EL (cell line): ENCODE results near the gene C1orf146.
"Not testable (repeated sequence)": the region's sequence is repeated elsewhere in the genome, so short reads cannot be mapped to it uniquely, and the experiment has no call there.

Experiments used
- DNase-seq: peaks from one replicate; pipeline ENCODE4 v3.0.0-alpha.2; 2016

The C1orf146 gene

GRCh38 chr1:92217721-92218120 is at the start of gene C1orf146:
C1orf146 (plus strand) TSS chr1:92217915; CDS start chr1:92231421, 13,506 bp downstream.
- DNase-seq, result no peak

DNA sequence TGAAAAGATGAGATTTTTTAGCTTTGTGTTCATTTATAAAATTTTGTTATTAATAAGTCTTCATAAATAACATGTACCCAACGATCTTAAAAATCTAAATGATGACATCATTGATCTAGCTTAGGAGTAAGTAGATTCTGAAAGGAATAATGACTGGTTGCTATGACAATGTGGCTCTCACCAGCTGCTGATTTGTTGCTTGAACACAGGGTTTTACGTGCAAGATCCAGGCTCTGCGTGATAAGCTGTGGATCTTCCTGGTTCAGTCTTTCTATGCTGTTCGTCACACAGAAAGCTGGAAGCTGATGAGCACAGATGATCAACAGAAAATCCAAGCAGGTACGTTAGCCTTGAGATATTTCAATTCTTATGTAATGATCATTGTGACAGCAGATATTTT is 49.1 kb upstream of the C1orf146 start:
- DNase-seq, result no peak

GRCh38 chr1:92169214-92170005 is 48.3 kb upstream of the C1orf146 start:
- no peak for DNase-seq

GRCh38 chr1:92184632-92185031 is 33.1 kb upstream of the C1orf146 start:
- DNase-seq, result peak; percentile 74

DNA sequence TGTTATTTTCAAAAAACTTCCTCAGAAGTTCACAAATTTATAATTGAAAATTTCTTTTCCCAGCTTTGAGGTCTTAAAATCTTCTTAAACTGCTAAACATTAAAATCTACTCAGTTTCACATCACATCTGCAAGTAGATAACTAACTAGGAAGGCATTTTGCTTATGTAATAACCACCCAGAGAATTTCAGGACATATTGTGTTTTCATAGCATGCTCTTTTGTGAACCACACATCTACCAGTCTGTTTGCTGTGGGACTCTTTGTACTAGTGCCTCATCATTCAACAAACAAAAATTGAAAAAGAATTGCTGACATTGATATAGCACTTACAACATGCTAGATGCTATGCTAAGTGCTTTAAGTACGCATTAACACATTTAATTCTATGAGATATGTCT is 31.6 kb upstream of the C1orf146 start:
- DNase-seq, result peak; percentile 15

DNA sequence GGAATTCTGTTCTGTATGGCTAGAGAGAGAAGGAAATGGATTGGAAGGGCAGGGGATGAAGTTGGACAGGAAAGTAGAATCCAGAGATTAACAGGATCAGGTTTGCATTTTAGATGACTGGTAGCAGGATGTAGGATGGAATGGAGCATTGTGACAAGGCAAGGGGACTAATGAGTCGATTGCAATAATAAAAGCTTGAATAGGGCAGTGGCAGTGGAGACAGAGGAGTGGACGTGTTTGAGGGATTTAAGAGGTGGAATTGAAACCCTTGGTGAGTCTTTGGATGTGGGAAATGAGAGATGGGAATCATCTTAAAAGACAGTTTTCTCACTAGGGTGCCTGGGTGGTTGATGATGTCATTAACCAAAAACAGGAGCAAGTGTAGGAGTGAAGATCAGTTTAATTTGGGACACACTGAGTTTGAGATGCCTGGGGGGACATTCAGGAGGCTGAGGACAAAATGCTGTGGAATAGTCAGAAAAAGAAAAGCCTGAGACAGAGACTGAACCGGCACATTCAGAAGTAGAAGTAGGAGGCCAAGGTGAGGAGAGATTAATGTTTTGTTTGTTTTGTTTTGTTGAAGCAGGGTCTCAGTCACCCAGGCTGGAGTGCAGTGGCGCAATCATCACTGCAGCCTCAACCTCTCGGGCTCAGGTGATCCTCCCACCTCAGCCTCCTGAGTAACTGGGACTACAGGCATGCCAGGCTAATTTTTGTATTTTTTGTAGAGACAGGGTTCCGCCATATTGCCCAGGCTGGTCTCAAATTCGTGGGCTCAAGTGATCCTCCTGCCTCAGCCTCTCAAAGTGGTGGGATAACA is 29.1 kb upstream of the C1orf146 start:
- no peak for DNase-seq

- no peak for DNase-seq
Measured at GRCh38 chr1:92191726-92192125, 26.0 kb upstream of the C1orf146 start.

GRCh38 chr1:92192246-92192645 is 25.5 kb upstream of the C1orf146 start:
- DNase-seq, result no peak

DNA sequence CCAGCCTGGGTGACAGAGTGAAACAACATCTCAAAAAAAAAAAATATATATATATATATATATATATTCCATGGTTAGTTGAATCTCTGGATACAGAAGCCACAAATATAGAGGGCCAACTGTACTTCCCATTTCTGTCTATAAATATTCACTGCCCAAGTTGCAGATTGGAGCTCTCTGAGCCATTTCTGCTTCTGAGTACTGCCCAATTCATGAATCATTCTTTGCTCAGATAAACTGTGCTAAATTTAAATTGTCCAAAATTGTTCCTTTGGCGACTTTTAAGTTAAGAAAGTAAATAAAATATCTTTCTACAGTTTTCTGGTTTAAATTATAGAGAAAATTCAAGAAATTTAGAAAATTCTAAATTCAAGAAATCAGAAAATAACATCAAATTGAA is 23.2 kb upstream of the C1orf146 start:
- DNase-seq, result no peak

DNA sequence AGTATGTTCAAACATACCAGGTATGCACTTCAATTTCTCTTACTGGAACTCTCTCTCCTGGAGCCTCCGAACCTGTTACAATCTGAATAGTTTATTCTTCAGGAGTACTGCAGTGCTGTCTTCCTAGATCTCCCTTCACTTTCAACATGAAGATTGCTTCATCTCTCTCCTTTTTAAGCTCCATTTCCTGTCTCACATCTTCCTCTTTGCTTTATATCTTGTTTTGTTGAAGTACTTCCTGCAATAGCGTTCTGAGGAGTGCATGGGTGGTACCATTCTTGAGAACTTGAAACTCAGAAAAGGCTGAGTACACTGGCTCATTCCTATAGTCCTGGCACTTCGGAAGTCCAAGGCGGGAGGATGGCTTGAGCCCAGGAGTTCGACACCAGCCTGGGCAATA is 15.7 kb upstream of the C1orf146 start:
- DNase-seq, result no peak

GRCh38 chr1:92203105-92203504 is 14.6 kb upstream of the C1orf146 start:
- DNase-seq, result no peak

DNA sequence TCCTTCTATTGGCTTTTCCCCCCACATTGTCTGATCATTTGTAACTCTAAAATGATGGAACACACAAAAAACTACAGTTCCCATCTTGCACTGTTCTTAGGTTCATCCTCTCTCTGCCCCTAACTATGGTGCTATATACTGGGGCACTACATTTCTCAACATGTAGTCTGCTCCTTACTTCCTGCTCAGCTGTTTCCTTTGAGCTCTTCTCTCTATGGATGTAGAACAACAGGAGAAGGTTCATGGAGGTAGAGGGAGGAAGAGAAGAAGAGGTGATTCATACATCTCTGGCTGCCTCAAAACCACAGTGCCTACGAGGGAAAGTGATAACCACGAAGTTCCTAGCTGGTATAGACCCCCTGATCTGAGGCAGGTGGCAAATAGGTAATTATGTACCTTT is 7.0 kb upstream of the C1orf146 start:
- DNase-seq, result peak; percentile 39

GRCh38 chr1:92211166-92211565 is 6.5 kb upstream of the C1orf146 start:
- DNase-seq, result peak; percentile 63

DNA sequence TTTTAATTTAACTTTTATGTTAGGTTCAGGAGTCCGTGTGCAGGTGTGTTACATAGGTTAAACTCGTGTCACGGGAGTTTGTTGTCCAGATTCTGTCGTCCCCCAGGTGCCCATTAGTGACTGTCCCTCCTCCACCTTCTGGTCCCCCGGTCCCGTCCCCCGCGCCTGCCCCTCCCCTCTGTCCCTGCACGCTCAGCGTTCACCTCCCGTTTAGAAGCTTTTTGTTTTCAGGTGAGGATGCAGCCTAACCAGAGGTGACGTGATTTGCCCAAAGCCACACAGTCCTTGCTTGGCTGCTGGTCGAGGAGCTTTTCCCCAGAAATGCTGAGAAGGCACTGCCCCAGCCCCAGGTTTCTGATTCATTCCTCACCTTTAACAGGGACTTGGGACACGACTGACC is 844 bp downstream of the C1orf146 start:
- no peak for DNase-seq

DNA sequence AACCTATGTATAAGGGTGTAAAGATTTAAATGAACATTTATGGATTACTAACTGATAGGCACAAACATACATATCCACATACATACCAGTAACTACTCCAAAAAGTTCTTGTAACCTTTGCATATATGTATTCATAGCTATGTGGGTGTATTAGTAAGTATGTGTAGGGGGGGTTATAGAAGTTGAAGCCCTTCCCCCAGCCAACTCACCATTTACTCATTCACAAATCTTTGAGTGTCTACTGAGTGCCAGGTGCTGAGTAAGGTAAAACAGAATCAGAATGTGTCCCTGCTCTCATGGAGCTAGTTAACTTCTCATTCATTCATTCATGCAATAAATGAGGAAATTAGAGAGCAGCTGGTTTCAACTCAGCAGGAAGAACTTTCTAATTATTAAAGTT is 1.3 kb downstream of the C1orf146 start:
- no peak for DNase-seq

GRCh38 chr1:92228401-92228800 is 10.7 kb downstream of the C1orf146 start:
- no peak for DNase-seq

DNA sequence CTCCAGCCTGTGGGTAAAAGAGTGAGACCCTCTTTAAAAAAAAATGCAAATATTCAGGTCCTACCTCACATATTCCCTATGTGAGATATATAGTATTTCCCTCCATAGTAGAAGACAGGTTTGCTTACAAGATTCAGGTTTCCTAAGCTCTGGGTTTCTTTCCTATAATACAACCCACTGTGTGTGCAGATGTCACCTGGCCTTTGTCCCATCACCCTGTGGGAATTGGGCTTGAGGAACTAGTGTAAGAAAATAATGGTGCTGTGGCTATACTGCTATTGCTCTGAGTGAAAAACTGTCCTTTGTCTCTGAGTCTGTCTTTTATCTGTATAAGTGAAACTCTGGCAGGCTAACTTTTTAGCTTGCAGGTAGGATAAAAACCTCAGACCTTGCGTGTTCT is 13.0 kb downstream of the C1orf146 start:
- no peak for DNase-seq

DNA sequence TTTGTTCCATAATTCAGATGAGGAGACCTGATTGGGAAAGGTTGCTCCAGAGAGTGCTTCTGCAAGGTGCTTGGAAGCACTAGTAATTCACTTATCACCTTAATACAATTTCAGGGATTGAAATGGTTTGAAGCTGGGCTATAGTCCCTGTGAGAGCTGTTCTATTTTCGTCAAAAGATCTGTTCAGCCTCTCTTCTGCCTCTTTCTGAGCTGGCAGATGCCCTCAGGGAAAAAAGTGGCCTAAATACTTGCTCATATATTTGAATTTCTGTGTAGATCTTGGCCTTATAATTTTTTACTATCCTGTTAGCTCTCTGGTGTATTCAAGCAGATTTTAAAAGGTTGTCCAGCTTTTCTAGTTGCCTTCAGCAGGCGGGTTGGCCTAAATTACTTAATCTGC is 22.3 kb downstream of the C1orf146 start:
- DNase-seq, result no peak

GRCh38 chr1:92244376-92244775 is 26.7 kb downstream of the C1orf146 start:
- DNase-seq, result no peak

- not testable (repeated sequence) for DNase-seq
Measured at GRCh38 chr1:92254714-92255113, 37.0 kb downstream of the C1orf146 start.

DNA sequence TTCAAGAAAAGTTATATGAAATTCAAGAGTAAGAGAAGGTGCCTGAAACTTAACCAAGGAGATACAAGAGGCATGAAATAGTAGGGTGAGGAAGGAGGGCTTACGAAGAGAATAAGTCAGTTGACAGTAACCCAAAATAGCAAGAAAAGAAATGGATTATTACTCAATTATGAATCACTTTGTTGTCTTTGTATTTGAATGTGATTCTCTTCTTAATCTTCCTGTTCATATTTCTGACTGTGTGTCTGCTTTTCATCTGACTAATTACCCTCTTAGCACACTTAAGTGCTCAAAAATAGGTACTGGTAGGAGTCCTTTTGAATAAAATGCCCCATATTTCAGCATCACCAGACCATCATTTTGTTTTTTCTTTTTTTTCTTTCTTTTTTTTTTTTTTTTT is 41.6 kb downstream of the C1orf146 start:
- no peak for DNase-seq

- DNase-seq, result no peak
Measured at GRCh38 chr1:92262516-92262915, 44.8 kb downstream of the C1orf146 start.

- no peak for DNase-seq
Measured at GRCh38 chr1:92273039-92273438, 55.3 kb downstream of the C1orf146 start.

GRCh38 chr1:92274939-92275338 is 57.2 kb downstream of the C1orf146 start:
- peak; percentile 33 for DNase-seq
